GM18511 (cell line): ENCODE data around the gene ARHGDIB.

Source experiments
- ATAC-seq: cut with Tn5 transposase; IDR thresholded peaks from one replicate; pipeline ENCODE4 v1.9.1; 2021; ENCODE audit warnings: mild to moderate bottlenecking, moderate library complexity; ENCODE audit not compliant: unreplicated experiment

The ARHGDIB gene

DNA sequence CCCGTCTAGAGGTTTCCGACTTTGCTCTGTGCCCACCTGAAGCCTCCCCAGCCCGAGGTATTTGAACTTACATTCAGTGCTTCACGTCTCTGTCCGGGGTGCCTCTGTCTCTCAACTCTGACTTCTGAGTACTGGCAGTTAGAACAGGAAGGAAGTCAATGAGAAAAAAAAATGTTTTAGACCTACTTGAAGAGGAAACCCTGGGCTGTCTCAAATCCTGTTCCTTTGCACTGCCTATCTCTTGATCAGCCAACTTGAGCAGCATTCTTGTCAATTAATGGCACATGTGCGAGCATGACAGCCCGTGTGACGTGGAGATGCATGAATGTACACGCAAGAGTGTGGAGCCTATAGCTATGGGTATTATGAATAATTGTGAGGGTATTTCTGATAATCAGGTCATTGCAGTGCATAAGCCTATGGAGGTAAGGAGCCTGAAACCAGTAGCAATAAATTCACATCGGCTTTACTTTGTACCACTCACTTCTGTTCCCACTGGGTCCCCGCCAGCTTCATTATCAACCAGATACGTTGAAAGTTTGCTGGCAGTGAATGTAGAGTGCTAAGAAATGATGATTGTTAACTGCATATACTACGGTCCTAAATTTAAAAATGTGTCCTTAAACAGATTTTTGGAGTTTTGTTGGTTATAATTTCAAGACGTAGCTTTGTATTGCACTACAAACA lies at the start of gene ARHGDIB:
TSS of gene ARHGDIB (minus strand) at position 136 of the 687 bp plus-strand sequence. CDS start 10,889 bp downstream, outside the sequence.
- peak; percentile 75 for ATAC-seq

DNA sequence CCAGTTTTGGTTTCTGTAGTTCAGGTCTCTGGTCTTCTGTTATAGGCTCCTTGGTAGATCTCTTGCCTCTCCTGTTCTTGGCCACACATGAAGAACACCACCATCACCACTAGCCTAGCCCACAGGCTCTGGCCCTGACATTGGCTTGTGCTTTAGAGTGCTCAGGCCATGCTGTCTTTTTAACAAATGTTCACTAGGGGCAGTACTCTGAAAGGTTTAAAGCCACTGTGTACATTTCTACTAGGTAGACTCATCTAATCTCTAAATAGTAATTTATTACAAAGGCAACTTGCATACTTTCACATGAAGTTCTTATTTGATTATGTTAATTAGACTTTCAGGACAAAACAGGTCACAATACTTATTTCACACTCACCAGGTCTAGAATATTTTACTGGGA lies 49.8 kb upstream of the ARHGDIB start:
- ATAC-seq, result no peak

DNA sequence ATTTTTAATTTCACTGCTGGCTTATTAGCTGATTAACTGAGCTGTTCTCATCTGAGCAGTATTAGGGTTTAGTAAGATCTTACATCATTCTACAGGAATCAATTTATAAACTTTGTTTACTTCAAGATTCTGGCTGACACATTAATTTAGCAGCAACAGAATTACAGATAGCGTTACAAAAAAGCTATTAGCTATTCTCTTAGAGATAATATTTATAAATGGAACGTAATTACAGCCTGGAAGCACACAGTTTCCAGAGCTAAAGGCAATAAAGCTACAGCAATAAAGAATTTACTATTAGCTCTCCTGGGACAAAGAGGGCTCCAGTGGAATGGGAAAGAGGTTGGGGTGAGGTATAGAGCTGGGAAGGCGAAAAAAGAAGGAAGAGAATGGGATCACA lies 46.1 kb upstream of the ARHGDIB start:
- no peak for ATAC-seq

DNA sequence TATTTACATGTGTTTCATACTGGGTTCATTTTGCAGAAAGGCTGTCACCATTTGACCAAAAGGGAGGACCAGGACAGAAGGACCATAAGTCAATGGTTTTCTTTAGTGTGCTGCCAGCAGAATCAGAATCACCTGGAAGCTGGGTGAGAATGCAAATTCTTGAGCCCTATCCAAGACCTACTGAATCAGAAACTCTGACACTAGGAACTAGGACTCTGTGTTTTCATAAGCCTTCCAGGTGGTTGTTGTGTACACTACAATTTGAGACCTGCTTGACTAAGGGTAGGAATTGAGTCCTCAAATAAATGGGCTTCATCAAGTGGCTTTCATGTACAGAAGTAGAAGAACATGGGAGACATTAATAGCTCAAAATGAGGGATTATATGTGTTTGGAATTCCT lies 43.7 kb upstream of the ARHGDIB start:
- no peak for ATAC-seq

DNA sequence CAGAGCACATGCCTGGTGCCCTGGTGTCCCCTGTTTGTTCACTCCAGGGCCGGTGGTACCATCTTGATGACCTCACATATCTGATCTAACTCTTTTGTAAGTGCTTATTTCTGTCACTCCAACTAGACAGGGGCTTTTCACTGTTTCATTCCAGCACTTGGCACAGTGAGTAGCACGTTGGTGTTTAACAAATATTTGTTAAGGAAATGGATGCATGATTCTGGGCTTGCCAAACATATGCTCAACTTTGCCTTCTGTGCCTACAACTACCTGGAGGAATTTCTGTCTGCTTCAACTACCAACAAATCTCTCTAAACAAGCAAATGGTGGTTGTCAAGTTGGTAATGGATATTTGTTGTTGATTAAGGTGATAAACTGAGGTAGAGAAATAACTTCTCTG lies 43.0 kb upstream of the ARHGDIB start:
- no peak for ATAC-seq

DNA sequence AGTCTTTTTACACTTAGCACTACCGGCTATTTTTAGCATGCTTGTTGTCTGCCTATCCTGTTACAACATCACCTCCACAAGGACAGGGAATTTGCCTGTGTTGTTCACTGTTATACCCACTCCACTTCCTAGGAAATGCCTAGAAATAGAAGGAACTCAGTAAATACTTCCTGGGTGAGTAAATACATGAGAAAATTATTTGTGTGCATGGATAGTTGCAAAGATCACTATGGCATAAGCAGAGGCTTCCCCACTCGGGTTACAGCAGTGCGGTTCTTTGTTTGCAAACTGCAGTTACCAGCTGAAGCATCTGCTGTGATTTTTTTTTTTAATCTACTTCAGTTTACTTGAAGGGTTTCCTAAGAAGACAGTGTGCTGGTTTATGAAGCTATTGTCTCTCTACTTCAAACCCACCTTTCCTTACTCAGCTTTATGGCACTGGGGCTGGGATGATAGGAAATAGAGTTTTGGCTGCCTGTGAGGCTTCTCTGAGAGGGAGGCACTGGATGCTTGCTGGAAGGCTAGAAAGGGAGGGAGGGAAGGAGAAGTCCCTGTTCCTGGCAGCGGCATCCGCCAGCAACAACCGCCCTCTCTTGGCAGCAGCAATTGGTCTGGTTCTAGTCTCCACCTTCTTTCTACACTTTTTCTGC lies 40.5 kb upstream of the ARHGDIB start:
- ATAC-seq, result no peak

DNA sequence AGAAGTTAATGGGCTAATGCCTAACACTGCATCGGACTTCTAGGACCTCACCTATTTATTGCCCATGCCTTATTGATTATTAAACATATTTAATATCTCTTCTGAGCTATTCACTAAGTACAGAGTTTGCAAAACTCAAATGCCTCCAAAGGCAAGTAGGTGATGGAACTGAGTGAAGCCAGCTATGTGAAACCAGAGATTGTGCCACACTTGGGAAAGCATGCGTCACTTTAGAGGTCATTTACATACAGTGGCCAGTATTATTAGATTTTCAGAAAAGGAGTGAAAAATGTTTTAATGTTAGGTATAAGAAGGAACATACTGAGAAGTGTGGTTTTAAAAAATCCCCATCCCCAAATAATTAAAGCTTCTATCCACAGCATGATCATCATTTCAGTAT lies 39.2 kb upstream of the ARHGDIB start:
- ATAC-seq, result no peak

DNA sequence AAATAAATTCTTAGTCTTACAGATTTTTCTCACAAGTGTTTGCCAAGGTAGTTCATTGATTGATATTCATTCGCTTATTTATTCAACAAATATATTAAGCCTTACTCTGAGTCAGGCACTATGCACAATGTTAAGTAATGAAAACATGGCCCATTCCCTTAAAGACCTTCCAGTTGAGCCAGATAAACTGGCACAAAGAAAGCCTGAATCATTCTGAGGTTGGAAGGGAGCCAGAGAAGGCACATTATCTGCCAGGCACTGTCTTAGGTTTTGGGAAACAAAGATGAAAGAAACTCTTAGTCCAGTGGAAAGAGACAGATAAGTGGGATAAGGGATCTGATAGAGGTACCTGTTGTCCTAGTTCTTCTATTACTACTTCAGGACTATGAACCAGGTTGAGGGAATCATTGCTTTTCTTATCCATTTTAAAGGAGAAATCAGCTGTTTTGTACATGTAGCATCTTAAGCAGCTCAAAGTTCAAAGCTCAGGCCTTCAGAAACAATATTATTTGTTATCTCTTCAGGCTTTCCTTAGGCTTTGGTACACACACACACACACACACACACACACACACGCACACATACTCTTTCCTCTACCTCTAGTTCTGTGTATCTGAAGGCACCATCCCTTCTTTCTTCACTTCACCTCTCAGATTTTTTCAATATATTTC lies 38.4 kb upstream of the ARHGDIB start:
- no peak for ATAC-seq

DNA sequence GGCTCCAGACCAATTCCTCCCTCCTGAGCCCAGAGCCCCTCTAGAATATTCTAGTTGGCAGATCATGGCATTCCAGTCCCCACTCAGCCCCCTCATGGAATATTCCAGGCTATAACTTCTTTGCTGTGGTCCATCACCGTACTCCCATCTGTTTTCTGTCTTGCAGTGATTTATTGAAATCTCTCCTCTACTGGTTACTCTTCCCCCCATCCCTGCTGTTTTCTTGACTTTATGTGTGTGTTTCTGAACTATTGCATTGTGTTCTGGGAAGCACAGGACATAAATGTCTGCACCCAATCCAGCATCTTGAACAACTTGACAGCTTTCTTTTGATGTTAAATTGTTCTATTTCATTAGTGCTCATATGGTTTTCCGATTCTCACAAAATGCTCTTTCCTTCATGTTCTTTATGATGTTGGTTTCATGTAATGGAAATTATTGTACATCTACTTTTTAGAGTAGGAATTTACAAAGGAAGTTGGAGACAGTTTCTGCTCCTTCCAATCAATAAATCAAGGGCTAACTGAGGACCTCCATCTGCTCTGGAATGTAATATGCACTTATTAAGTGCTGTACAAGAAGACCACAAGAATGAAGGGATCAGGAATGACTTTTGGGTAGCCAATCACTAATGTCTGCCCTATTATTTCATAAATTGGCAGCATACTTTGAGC lies 37.8 kb upstream of the ARHGDIB start:
- no peak for ATAC-seq

DNA sequence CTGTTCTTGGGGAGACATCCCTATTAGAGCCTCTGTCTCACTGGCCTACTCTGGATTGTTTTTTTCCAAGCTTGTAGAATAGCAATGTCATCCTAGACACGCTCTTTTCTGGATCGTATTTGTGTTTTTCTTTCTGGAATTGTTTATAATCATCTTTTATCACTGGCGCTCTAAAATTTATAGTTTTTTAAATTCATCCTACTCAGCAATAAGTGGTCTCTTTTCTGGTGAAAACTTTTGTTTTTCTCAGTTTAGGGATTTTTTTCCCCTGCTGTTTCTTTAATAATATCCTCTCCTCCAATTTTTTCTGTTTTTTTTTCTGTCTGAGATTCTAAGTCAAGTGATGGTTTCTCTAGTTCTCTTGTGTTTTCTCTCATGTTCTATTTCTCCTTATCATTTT lies 36.6 kb upstream of the ARHGDIB start:
- ATAC-seq, result no peak

DNA sequence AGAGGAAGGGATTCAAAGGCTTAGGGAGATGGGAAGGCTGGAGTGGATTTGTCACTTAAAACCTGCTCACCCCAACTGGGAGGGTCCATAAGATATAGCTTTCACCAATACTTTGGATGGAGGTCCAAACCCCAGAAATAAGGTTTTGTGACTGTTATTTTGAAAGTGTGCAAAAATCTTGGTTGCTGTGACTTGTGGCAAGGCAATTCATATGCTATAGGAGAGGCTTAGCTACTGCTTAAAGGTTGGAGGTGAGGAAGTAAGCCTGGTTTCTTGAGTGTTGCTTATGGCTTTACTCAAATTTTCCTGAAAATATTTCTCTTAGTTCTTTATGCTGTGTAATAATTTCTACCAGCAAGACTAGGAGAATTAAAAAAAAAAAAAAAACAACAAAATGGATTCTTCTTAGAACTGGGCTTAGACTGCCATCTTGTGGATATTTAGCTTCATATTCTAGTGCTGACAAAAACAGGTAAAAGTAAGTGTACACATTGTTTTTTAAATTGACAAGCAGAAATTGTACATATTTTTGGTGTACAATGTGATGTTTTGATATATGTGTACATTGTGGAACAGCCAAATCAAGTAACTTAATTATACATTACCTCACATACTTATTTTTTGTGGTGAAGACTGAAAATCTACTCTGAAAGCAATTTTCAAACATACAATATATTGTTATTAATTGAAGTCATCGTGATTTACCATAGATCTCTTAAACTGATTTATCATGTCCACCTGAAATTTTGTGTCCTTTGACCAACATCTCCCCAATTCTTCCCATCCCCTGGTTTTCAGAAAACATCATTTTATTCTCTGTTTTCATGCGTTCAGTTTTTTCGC lies 34.4 kb upstream of the ARHGDIB start:
- peak; percentile 49 for ATAC-seq

DNA sequence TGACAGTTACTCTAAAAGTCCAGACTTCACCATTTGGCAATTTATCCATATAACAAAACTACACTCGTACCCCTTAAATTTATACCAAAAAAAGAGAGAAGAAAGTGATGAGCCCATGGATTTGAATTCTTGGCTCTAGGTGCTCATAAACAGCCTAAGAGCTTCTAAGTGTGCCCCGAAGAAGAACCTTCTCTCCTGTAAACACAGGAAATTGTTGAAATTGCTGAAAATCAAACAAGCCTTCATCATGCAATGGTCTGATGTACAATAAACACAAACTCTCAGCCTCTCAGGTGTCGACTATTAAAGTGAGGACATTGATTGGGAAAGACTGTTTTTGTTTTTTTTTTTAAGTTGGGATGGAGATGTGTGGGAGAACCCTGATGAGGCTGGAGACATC lies 33.2 kb upstream of the ARHGDIB start:
- ATAC-seq, result no peak

DNA sequence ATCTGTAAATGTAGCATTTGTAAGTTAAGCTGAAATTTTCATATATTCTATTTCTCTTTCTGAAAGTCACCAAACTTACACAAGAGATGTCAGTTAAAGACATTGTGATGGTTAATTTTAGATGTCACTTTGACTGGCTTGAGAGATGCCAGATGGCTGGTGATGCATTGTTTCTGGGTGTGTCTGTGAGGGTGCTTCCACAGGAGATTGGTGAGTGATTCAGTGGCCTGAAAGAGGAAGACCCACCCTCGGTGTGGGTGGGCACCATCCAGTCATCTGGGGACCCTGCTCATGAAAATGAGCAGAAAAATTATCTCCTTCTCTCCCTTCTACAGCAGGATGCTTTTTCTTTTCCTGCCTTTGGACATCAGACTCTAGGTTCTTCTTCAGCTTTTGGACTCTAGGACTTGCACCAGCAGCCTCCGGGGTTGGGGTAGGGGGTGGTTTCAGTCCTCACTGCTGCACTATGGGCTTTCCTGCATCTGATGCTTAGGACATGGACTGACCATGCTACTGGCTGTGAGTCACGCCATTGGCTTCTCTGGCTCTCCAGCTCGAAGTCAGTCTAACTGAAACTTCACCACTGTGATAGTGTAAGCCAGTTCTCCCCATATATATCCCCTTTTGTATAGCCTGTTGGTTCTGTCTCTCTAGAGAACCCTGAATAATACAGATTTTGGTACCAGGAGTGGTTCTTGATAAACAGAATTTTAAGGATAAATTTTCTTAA lies 32.3 kb upstream of the ARHGDIB start:
- no peak for ATAC-seq

DNA sequence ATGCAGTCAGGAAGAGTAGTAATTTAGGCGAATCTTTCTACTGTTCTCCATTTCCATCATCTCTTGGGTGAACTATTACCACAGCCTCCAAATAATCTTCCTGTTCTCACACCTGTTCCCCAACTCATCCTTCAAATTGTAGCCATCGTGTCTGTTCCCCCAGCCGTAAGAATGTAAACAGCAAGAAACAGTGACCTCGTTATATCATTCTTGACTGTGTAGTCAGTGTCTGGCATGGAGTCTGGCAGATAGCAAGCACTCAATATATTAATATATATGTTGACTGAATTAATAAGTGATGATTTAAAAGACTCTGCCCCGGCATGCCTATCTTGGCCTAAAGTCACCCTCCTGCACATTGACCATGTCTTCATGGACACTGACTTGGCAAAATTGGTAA lies 31.7 kb upstream of the ARHGDIB start:
- no peak for ATAC-seq

DNA sequence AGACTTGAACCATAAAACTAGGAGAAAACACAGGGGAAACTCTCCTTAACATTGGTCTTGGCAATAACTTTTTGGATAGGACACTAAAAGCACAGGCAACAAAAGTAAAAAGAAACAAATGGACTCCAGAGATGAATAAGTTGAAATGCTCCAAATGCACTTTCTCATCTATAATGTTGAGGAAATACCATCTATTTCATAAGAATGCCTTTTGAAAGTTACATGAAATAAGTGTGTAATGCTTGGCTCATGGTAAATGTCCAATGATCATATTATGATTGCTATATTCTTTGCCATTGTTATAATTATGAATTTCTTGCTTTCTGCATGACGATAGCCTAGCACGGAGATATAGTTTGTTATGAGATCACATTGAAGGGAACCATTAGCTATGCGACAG lies 31.3 kb upstream of the ARHGDIB start:
- no peak for ATAC-seq

DNA sequence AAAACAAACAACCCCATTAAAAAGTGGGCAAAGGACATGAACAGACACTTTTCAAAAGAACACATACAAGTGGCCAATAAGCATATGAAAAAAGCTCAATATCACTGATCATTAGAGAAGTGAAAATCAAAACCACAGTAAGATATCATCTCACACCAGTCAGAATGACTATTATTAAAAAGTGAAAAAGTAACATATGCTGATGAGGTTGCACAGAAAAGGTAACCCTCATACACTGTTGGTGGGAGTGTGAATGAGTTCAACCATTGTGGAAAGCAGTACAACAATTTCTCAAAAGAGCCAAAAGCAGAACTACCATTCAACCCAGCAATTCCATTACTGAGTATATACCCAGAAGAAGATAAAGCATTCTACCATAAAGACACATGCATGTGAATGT lies 29.7 kb upstream of the ARHGDIB start:
- ATAC-seq, result no peak

DNA sequence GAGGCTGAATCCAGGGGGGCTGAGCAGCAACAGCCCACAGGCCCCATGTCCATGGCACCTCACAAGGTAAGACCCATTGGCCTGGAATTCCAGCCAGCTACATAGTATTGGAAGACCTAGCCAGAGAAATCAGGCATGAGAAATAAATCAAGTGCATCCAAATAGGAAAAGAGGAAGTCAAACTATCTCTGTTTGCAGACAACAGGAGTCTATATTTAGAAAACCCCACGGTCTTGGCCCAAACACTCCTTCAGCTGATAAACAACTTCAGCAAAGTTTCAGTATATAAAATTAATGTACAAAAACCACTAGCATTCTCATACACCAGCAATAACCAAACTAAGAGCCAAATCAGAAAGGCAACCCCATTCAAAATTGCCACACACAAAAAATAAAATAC lies 28.4 kb upstream of the ARHGDIB start:
- peak; percentile 64 for ATAC-seq

DNA sequence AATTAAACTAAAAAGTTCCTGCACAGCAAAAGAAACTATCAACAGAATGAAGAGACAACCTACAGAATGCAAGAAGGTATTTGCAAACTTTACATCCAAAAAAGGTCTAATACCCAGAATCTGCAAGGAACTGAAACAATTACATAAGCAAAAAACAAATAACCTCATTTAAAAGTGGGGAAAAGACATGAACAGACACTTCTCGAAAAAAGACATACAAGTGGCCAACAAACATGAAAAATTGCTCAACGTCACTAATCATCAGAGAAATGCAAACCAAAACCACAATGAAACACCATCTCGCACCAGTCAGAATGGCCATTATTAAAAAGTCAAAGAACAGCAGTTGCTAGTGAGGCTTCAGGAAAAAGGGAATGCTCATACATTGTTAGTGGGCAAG lies 26.6 kb upstream of the ARHGDIB start:
- no peak for ATAC-seq

DNA sequence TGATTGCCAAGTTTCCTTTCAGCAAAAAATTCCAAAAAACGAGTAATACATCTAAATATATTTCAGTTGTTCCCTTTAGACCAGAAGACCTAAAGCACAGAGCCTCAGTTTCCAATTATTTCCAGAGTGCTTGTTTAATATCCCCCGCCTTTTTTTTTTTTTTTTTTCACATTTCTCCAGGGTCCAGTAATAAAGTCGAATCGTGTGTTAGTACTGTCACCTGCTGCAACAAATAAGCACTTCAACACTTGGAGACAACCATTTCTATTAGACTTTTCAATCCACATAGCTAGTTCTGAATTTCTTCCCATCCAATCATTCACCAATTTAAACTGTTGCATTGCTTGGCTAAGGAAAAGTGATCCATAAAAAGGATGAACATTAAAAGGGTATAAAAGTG lies 25.0 kb upstream of the ARHGDIB start:
- ATAC-seq, result no peak

DNA sequence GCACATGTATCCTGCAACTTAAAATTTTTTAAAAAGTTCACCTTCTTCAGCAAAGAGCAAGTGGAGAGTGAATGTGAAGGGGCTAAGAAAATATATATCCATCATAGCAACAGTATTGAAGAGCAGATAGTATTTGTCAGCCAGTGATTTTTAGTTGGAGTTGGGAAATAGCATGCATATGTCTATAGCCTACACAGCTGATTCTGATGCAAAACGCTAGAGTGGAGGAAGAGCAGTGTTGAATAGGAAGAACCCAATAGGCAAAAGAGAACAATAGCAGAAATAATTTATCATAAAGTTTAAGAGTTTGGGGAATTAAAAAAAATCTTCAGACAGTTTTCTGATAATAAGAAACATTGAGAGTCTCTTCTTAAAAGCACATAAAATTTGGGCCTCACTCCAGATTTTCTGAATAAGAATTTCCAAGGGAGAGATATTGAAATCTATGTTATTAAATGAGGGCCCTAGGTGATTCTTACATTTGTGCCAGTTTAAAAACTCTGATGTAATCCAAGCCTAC lies 23.4 kb upstream of the ARHGDIB start:
- ATAC-seq, result no peak
